Activated CD4-positive, alpha-beta T cell treated with anti-CD3 and anti-CD28 coated beads, Interleukin-2, amount 50 U/mL, for 4 hours (primary cell): ENCODE data around the gene FAM83E.

Experiments used
- DNase-seq, 2 experiments: peaks; one replicate each; pipeline ENCODE4 v3.0.0-alpha.2; 2020

Gene FAM83E

GRCh38 chr19:48627865-48628314 is 13.0 kb upstream of the FAM83E start:
- DNase-seq: no peak

- no peak for DNase-seq
These were observed 12.5 kb upstream of the FAM83E start for GRCh38 chr19:48627201-48627864.

DNA sequence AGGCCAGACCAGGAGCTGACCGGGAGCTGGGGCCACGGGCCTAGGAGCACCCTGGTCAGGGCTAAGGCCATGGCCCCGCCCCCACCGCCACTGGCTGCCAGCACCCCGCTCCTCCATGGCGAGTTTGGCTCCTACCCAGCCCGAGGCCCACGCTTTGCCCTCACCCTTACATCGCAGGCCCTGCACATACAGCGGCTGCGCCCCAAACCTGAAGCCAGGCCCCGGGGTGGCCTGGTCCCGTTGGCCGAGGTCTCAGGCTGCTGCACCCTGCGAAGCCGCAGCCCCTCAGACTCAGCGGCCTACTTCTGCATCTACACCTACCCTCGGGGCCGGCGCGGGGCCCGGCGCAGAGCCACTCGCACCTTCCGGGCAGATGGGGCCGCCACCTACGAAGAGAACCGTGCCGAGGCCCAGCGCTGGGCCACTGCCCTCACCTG is 11.0 kb upstream of the FAM83E start:
- DNase-seq: no peak

- DNase-seq: no peak
These were observed 10.2 kb upstream of the FAM83E start for GRCh38 chr19:48624791-48625723.

GRCh38 chr19:48624067-48624594 is 9.3 kb upstream of the FAM83E start:
- peak; percentile 95 to 96 for DNase-seq

- no peak for DNase-seq
These were observed 8.7 kb upstream of the FAM83E start for GRCh38 chr19:48623556-48624066.

DNA sequence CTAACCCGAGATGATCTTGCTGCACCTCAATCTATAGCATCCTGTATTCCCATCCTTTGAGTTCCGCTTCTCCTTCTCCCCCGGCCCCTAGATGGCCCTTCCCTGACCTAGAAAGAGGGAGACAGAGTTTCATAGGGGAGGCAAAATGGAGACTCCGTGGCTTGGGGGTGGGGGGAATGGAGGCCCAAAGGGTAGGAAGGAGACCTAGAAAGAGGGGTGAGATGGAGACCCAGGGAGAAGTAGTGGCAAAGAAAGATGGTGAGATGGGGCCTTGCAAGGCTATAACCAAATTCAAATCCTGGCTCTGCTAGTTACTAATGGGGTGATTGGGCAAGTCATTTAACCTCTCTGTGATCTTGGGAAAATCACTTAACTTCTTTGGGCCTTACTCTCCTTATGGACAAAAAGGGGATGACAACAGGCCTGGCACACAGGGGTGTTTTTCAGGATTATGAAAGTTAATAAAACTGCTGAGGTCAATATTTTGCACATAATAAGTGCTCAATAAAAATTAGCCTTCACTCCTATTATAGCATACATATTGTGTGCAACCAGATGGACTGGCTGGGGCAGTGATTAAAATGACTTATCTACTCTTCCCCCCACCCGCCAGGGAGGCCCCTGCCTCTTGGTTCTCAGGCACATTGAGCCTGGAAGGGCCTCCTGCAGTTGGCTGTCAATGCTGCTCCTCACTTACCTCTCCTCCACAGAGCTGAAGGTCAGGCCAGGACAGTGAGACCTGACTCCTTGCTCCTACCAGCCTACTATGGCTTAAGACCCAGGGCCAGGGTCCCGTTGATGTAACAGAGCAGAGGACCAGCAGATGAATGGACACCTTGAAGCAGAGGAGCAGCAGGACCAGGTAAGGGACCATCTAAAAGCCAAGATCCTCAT is 5.1 kb upstream of the FAM83E start:
- DNase-seq: no peak

DNA sequence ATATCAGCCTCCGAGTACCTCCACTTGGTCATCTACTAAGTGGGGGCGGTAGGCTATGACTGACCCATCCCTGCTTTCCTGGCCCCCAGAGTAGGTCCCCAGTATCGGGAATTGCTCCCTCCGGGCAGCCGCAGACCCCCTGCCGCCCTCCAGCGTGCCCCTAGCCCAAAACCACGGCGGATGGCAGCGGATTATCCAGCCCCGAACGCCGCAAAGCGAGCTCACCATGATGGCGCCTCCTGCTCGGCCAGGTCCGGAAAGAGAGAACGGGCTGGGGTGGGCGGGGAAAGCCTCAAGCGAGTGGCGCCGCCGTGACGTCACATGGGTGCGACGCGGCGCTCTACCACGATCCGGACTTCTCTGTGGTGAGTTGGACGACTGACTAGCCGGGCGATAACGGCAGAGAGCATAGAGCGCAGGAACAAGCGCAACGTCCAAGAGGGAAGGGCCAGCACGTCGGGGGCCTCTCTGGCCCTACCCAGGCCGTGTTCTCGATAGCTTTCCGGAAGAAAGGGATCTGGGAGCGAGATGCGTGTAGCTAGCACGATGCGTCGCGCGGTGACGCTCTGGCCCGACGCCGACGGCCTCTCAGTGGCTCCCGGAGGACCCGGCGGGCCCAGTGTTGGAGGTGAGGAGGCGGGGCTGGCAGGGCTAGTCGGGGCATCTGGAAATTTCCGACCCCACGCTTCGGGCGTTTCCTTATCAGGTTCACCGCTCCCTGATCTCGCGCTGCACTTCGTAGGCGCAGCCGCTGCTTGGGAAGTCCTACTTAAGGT is 4.2 kb upstream of the FAM83E start, which contains the start of the genes RPL18 and SPHK2:
Gene RPL18, minus strand, starts transcription at position 263 of the 776 bp plus-strand sequence. Its CDS starts 35 bp downstream, at position 228.
Gene SPHK2, plus strand, starts transcription at position 591 of the 776 bp plus-strand sequence. CDS start 1,009 bp downstream, outside the sequence.
- peak; percentile 89 to 93 for DNase-seq

DNA sequence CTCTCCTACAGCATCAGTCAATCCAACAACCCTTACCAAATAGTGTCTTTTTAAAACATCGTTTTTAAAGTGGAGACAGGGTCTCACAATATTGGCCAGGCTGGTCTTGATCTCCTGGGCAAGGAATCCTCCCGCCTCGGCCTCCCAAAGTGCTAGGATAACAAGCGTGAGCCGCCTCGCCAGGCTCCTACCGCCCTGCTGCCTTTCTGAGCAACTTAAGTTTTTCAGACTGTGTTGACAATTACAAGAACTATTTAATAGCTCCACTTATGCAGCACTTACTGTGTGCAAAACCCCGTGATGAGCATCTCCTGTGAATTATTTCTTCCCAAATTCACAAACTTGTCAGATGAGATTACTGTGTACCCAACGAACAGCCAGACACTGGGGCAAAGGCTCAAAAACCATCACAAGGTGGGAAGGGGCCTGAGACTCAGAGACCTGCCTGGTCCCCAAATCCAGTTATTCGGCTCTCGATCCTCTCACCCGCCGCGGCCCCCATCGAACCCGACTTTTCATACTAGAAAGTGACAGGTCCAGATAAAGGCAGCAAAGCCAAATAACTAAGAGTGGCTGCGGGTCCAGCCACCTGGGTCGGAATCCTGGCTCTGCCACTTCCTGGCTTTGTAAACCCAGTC is 3.5 kb upstream of the FAM83E start:
- DNase-seq: no peak

GRCh38 chr19:48617146-48617937 is 2.5 kb upstream of the FAM83E start:
- no peak for DNase-seq

DNA sequence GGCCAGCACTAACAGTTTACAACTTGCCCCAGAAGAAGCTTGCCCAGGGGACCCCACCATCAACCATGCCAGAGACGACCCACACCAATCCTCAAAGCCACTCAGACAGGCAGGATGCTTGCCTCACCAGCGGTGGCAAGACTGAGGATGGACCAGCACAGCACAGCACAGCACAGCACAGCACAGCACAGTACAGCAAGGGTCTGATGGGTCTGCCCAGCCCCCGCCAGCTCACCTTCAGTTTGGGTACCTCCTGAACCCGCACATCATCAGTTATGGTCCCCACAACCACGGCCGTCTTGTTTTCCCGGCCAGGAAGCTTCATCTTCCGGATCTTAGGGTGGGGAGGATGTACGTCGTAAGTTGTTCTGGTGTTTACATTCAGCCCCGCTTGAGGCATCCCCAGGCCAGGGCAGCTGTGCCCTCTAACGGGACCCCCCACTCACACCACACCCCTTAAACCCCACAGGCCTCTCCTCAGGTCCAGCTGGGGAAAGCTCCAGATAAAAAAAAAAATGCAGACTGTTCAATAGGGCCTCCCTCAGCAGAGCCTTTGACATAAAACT is 1.7 kb upstream of the FAM83E start:
- DNase-seq: no peak

DNA sequence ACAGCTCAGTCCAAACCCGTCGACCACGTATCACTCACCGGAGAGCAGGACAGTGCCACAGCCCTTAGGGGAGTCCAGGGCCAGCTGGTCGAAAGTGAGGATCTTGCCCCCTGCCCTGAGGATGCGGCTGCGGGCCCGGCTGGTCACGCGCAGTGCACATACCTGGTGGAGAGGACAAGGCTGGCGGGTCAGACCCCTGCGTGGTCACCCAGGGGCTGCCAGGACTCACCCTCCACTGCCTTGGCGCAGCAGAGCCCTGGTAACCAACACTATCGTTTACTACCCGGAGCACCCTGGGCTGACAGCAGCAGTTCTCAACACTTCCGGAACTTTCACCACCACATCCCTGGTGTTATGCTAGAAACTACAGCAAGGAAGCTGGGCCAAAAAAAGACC is 1.2 kb upstream of the FAM83E start:
- DNase-seq: no peak

DNA sequence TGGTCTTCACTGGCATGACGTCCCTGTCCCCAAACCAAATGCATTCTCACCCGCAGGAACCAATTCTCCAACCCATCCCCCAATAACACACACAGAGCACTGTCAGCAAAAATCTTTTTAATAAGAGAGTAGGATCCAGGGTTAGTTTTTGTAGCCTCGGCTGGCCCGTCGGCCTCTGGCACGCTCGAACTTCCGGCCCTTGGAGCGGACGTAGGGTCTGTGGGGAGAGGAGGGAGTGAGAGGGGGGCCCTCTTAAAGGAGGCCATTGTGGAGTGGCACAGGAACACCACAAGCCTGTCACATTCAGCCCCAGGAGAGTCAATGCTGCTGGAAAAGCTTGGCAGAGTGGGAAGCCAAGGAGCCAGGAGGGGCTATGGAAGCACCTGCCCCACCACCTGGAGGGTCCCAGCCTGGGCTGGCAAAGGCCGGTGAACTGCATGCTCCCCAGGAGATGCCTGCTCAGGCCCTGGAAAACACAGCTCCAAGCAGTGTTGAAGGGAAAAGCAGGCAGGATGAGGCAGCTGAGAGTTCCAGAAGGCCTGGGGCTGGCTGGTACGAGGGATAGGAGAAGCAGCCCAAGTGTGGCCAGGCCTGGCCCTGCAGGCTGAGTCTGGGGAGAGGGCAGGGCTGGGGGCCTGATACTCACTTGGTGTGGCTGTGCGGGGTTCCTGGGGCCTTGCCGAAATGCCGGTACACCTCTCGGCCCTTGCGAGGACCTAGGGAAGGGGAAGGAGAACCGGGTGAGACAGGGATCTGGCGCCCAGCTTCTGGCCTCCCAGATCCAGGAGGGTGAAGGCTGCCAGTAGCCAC is 560 bp upstream of the FAM83E start:
- DNase-seq: no peak

DNA sequence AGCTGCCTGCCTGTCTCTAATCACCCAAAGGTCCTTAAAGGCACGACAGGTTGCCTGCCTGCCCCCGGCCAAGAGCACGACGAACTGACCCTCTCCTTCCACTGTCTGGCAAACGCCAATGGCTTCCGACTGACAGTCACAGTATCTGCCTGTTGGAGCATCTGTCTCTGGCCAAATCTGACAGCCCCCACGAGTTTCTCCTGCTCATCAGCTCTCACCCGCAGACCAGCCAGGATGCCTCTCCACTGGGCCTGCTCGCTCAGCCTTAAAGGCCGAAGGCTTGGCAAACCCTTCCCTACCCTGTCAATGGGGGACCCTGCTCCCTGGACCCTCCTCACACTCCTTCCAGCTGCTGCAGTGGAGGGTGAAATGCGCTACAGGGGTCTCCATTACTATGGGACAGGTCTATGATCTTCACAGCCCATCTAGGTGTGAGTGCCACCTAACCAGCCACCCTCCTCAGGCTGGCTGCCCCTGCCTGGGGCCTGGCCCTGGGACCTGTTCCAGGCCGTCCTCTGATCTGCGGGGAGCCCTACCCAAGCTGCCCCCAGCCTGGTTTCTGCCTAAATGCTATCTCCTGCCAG is 932 bp downstream of the FAM83E start:
- no peak for DNase-seq

DNA sequence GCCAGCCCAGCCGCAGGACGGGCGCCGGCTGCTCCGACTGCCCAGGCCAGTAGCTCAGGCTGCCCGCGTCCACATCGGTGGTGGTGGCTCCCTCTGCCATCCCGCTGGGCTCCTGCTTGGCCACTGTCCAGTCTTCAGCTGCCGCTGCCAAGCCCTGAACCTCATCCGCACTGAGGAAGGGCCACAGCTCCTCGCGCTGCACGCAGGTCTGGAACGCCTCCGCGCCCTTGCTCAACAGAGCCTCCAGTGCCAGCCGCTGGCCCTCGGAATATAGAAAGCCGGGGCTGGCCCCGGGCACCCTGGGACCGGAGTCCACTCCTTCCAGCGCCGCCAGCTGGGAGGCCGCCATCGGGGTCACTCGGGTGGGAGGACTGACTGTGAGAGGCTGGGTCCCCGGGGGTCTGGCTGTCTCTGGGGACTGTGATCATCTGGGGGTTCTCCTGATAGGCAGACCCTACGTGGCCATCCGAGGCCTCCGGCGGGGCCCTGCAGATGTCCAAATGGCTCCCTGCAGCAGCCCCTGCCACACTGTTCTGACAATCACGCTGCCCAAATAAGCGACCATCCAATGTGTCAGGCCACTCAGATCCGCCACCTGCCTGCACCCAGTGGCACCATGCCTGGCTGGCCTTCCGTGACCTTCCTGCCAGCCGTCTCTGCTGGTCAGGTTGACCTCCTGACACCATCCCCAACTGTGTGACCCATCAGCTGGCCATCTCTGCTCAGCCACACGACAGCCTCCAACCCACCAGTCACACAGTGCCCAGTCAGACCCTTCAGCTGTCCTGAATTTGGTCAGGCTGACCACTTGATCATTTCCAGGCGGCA is 1.6 kb downstream of the FAM83E start:
- no peak for DNase-seq

DNA sequence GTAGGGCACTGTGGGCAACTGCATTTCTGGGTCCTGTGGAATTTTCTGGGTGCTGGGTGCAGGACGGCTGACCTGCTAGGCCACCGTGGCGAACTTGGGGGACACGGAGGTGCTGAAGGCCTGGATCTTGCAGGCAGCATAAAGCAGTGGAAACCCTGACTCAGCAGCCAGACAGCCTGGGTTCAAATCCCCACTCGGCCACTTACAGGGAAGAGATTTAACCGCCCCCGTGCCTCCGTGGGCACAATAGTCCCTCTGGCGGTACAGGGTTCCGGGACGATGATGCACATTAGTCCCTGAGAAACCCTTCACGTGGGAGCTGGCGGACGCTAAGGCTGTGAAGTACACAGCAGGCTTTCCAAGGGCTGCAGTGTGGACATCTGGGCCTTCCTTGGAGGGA is 3.0 kb downstream of the FAM83E start:
- no peak for DNase-seq

DNA sequence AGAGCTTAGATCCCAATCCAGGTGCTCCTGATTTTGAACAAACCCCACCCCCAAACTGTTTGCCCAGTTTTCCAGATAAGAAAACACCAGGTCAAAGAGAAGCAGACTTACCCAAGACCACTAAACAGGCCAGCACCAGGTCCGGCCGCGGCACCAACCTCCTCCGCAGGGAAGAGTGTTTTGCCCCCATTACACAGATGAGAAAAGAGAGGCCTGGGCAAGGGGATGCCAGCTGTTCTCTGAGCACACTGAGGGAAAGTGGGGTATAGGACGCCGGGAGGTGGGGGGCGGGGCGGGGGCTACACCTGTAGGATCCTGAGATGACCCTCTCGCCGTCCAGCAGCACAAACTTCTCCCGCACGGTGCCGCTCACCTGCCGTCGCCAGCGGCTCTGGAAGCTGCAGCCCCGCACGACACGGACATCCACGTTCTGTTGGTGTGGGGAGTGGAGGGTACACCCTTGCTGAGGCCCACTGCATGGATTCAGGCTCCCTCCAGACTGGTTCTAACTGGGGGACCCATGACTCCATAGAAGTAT is 5.2 kb downstream of the FAM83E start:
- no peak for DNase-seq
